ENCODE results near the gene ARMC7. TPM values are rescaled to one million over a fixed set of nuclear protein-coding genes. Genes with fewer than 3 reads are reported as not detected.

ARMC7 gene
- total RNA-seq, 2 donors from 2014 or later: 13.3 to 13.7 TPM

- Mint-ChIP-seq H3K4me3 (no peak overlapping the region), H3K27ac (no peak overlapping the region), H3K9me3 (no peaks in the 10 kb centered on the region), H3K27me3 (no peaks in the 10 kb centered on the region), H3K4me1 (ENCODE audit: low read depth in 2 of 2) (peaks cover 18 to 24% of the 10 kb centered on the region in 2 donors), H3K36me3 (peaks cover 23% of the 10 kb centered on the region)
- DNase-seq (ENCODE audit: low spot score): no peak
- ATAC-seq: no peak
Observed at GRCh38 chr17:75176625-75177024, 66.9 kb downstream of the ARMC7 start.

GRCh38 chr17:75178453-75178852, 68.7 kb downstream of the ARMC7 start:
- H3K27me3 Mint-ChIP-seq: no peaks in the 10 kb centered on the region
- ATAC-seq (no peak), DNase-seq (ENCODE audit: low spot score) (no peak)
- H3K4me1 Mint-ChIP-seq (ENCODE audit: low read depth in 2 of 2): peaks cover 20 to 21% of the 10 kb centered on the region in 2 donors
- no peak overlapping the region for H3K27ac Mint-ChIP-seq
- no peak overlapping the region for H3K4me3 Mint-ChIP-seq
- peaks cover 18% of the 10 kb centered on the region for H3K36me3 Mint-ChIP-seq
- H3K9me3 Mint-ChIP-seq: no peaks in the 10 kb centered on the region

Other genes starting within 250 kb of the ARMC7 start
- 10 to 100 TPM in 1 of 2 donors, 1 to 10 TPM in 1; 9.8 to 16.7 TPM for gene FDXR, start 237.0 kb upstream of the ARMC7 start, total RNA-seq
- gene FADS6, start 216.3 kb upstream of the ARMC7 start, total RNA-seq: not detected
- gene USH1G, start 186.7 kb upstream of the ARMC7 start, total RNA-seq: not detected
- not detected for gene OTOP2, start 185.7 kb upstream of the ARMC7 start, total RNA-seq
- not detected for gene OTOP3, start 174.1 kb upstream of the ARMC7 start, total RNA-seq
- gene HID1, start 137.2 kb upstream of the ARMC7 start, total RNA-seq: under 1 TPM; 0.47 to 0.83 TPM
- gene CDR2L, start 122.3 kb upstream of the ARMC7 start, total RNA-seq: under 1 TPM; 0.07 to 0.47 TPM
- gene MRPL58, start 97.3 kb upstream of the ARMC7 start, total RNA-seq: 10 to 100 TPM; 46.6 to 61.8 TPM
- 100 to 1,000 TPM; 153 to 187 TPM for gene ATP5PD, start 63.0 kb upstream of the ARMC7 start, total RNA-seq
- gene KCTD2, start 62.7 kb upstream of the ARMC7 start, total RNA-seq: 10 to 100 TPM; 20.0 to 20.1 TPM
- gene SLC16A5, start 22.0 kb upstream of the ARMC7 start, total RNA-seq: 1 to 10 TPM; 4.6 TPM
- gene NT5C, start 21.8 kb downstream of the ARMC7 start, total RNA-seq: 10 to 100 TPM; 76.9 to 87.9 TPM
- 100 to 1,000 TPM; 219 to 351 TPM for gene JPT1, start 44.5 kb downstream of the ARMC7 start, total RNA-seq
- gene SUMO2, start 73.0 kb downstream of the ARMC7 start, total RNA-seq: 100 to 1,000 TPM; 332 to 497 TPM
- gene NUP85, start 95.7 kb downstream of the ARMC7 start, total RNA-seq: 100 to 1,000 TPM in 1 of 2 donors, 10 to 100 TPM in 1; 94.1 to 202 TPM
- gene GGA3, start 151.6 kb downstream of the ARMC7 start, total RNA-seq: 100 to 1,000 TPM in 1 of 2 donors, 10 to 100 TPM in 1; 77.3 to 111 TPM
- gene MRPS7, start 151.9 kb downstream of the ARMC7 start, total RNA-seq: 10 to 100 TPM; 76.4 to 82.8 TPM
- gene MIF4GD, start 161.3 kb downstream of the ARMC7 start, total RNA-seq: 10 to 100 TPM; 32.3 to 35.2 TPM
- 100 to 1,000 TPM in 1 of 2 donors, 10 to 100 TPM in 1; 53.0 to 140 TPM for gene SLC25A19, start 179.5 kb downstream of the ARMC7 start, total RNA-seq